Inflammatory macrophage treated with lipopolysaccharide for 4 hours (primary cell): ENCODE results near the gene EIF4EBP2.

ENCODE experiments used
- DNase-seq: peaks from one replicate; pipeline ENCODE4 v3.0.0-alpha.2; 2020

The EIF4EBP2 gene

DNA sequence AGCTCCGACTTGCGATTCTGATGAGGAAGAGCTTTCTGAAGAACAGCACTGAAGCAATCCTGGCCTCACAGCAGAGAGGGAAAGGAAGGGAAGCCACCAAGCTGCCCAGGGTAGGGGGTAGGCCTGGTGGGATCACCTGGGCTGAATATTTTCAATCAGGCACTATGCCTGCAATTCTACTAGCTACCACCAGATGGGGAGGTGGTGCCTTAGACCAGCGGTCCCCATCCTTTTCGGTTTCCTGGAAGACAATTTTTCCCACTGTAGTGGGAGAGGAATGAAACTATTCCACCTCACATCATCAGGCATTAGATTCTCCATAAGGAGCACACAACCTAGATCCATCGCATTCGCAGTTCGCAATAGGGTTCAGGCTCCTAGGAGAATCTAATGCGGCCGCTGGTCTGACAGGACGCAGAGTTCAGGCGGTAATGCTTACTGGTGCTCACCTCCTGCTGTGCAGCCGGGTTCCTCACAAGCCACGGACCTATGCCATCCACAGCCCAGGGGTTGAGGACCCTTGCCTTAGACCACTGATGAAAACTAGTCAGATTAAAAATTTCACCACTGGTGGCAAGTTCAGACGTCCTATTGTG lies 24.3 kb upstream of the EIF4EBP2 start:
- DNase-seq: peak; percentile 26

DNA sequence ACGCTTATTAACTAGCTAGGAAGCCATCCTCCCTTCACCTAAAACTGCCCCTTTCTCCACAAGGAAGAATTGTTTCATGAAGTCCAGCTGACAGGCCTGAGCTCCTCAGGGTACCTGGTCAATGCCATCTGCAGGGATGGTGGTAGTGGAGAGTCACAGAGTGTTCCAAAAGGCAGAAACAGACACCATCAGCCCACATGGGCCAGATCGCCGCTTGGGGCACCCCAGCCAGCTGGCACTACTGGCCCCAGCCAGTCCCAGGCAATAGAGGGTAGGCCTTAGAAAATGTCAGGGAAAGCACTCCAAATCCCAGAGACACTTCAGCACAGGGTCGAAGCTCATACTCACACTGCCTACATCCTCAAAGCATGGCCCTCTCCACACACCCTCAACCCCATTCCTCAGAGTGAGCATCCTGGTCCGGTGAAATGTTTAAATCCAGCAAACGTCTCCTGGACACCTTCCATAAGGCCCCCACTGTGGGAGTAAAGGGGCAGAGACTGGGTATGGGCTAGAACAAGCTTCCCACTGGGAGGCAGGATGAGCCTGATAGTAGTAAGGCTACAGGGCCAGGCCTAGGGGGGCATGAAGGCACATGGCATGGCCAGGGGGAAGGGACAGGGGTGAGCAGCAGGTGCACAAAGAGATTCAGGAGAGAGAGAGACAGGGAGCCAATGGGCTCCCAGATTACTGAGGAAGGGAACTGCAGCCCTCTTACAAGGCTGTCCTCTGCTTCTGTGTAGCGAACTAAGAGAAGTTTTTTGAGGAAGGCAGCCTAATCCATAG lies 23.4 kb upstream of the EIF4EBP2 start:
- no peak for DNase-seq

DNA sequence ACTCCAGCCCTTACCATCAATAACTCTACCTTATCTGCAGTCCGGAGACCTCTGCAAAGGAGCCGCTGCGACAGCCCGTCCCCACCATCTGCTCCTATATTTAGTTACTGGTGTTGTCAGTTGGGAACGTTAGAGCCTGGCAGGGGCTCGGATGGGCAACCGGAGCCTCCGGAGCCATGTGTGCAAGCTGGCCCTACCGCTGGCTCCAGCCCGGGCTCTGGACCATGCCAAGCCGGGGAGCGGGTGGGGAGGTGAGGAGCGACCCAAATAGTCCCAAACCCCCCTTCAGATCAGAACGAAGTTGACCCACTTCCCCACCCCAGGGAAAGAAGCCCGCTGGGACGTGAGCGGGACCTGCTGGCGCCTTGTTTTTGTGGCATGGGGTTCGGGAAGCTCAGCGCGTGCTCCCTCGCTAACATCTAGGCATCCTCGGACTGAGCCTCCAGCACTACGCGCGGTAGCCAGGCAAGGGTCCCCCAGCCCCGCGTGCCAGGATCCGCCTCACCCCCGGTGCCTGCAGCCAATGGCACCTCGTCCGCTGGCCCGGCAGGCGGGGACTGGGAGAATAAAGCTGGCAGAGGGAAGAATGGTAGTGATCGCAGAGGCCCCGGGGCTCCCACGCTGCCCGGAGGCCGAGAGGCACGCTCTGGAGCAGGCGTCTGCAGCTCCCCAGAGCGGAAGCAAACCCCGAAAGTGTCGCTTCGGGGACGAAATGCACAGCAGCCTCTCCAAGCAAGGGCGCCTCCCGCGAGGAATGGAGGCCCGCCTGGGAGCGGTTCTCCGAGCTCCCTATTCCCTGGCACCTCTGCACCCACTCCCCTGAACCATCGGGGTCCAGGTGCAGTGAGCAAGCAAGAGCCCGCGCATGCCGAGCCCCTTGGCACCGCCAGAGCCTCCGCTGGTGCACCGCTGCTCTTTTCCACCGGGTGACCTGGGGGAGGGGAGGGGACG lies 22.2 kb upstream of the EIF4EBP2 start:
- peak; percentile 25 for DNase-seq

DNA sequence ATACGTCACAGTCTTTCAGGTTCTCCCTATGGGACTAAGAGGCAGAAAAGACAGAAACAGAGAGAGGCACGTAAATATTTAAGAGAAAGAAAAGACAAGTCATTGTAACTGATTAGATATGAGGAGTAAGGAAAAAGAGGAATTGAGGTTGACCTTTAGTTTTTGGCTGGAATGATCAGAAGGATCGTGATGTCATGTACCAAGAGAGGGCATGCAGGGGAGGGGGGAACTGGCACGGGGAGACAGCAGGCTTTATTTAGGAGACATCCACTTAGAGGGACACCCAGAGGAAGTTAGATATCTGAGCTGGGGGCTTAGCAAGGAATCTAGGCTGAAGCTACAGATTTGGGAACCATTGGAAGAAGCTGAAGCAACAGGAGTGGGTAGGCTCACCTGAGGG lies 12.3 kb upstream of the EIF4EBP2 start:
- no peak for DNase-seq

GRCh38 chr10:70396140-70396539 lies 7.8 kb upstream of the EIF4EBP2 start:
- DNase-seq: no peak

DNA sequence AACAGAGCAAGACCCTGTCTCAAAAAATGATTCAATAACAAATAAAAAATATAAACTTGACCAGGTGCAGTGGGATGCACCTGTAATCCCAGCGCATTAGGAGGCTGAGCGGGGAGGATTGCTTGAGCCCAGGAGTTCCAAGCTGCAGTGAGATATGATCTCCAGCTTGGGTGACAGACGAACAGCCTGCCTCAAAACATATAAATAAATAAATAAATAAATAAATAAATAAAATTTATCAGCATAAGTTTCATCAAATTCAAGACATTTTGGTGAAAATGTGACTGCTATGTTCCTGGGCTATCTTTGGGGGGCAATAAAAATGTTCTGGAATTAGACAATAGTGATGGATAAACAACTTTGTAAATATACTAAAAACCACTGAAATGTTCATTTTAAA lies 4.8 kb upstream of the EIF4EBP2 start:
- no peak for DNase-seq

- DNase-seq: no peak
Measured at GRCh38 chr10:70403483-70404035, 386 bp upstream of the EIF4EBP2 start.

DNA sequence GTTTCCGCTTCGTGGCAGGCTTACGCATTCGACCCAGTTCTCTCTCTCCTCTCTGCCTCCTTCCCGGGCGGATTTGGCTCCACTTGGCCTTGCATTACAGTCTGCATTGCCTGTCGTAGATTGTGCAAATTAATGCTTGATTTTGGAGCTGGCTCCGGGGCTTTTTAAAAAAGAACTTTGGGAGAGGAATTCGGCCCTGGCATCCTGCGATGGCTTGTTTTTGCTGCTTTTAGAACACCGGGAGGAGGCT lies 767 bp downstream of the EIF4EBP2 start:
- peak; percentile 46 for DNase-seq

- DNase-seq: peak; percentile 89
Measured at GRCh38 chr10:70405037-70405824, 1.3 kb downstream of the EIF4EBP2 start.

GRCh38 chr10:70409772-70410171 lies 5.8 kb downstream of the EIF4EBP2 start:
- DNase-seq: no peak

DNA sequence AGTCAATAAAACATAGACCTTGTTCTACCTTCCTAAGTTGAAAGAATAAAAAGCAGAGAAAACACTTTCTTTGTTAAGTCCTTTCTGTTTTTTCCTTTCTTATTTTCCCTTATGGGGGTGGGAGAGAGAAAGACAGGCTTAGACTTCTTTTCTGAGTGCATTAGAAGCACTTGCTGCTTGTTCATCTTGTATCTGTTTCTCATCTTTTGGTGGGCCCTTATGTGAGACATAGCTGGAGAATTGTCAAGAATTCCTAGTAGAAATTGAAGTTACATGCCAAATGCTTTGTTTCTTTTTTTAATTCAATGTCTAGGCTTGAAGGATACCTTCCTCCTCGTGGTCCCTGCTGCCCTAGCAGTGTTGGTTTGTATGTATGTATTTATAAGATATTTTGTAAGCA lies 6.7 kb downstream of the EIF4EBP2 start:
- no peak for DNase-seq

- DNase-seq: no peak
Measured at GRCh38 chr10:70412356-70412755, 8.4 kb downstream of the EIF4EBP2 start.

DNA sequence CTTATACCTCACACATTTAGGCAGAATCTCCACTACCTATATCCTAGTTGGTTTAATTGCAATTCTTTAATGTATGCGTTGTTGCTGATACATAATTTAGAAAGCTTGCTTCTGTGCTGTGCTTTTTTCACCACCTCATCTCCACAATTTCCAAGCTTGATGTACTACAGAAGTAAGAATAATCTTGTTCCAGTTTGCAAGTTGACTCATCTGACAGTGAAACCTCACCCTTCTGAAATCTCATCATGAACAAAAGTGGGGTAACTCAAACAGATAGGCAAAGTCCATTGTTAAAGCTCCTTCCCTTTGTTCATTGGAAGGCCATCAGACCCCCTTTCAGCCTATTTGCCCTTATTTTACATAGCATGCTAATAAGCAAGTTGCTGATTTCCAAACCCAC lies 13.6 kb downstream of the EIF4EBP2 start:
- no peak for DNase-seq

- no peak for DNase-seq
Measured at GRCh38 chr10:70418229-70418628, 14.3 kb downstream of the EIF4EBP2 start.

DNA sequence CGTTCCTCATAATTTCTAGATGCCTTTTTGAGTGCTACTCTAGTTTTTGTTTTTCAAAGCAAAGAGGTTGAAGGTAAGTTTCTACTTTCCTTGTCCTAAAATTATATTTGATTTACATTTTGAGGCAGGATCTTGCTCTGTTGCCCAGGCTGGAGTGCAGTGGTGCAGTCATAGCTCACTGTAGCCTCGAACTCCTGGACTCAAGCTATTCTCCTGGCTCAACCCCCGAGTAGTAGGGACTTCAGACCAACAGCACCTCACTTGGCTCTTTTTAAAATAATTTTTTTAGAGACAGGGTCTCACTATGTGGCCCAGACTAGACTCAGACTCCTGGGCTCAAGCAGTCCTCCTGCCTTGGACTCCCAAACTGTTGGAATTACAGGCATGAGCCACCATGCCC lies 14.8 kb downstream of the EIF4EBP2 start:
- no peak for DNase-seq

DNA sequence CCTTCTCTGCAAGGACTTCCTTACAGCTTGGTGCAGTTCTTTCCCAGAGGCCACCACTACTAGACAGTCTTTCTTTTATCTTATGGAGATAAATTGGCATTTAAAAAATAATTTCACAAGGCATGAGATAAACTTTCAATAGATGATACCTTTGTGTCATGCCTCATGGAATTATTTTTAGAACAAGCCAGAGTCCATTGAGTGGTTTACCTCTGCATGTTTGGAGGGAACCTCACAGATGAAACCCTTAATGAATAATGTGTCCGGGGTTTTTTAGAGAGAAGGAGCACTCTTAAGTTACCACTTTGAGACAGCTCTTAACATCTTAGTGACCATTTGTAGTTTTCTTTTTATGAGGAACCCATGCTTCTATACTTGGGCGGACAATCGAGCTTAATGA lies 20.4 kb downstream of the EIF4EBP2 start:
- no peak for DNase-seq

DNA sequence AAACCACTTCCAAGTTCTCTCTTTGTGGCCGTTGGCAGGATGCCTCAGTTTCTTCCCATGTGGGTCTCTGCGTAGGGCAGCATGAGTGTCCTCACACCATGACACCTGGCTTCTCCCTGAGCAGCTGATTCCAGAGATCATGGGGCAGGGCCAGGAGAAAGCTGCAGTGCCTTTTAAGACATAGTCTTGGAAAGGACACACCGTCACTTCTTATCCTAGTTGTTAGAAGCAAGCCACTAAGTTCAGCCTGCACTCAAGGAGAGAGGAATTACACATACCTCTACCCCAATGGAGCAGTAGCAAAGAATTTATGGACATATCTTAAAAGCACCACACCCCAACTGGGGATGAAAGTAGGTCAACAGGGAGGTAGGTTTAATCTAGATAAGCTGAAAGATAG lies 21.2 kb downstream of the EIF4EBP2 start:
- no peak for DNase-seq

DNA sequence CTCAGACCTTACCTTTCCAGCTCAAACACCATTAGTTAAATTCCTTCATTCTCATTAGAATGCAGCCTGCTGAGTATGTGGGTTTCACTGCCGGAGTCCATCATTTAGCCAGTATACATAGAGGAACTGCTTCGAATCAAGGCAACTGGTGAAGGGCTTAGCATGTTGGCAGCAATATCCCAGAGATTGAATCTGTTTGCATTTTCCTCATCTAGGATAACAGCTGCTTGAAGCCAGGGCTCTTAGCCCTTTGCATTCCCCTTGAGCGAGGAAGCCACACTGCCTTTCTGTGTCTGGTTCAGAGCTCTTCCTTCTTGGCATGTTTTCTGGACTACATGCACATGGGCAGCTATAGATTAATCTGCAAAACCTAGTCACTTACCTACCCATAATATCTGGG lies 22.9 kb downstream of the EIF4EBP2 start:
- no peak for DNase-seq

- peak; percentile 70 for DNase-seq
Measured at GRCh38 chr10:70430493-70431445, 26.8 kb downstream of the EIF4EBP2 start.

DNA sequence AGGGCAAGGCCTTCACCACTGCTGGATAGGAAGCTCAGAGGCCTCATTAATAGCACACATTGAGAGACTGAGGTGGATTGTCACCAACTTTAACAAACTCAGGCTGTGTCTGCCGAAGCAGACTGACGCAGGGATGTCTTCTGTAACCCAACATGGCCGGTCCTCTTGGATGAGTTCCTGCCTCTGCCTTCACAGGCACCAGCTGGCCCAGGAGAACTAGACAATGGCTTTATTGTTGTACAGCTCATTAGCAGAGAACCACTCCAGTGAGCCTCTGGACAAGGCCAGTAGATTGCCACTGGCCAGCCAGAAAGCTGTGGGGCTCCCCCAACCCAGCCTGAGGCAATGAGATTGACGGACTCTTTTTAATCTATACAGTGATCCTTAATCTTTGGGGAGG lies 28.2 kb downstream of the EIF4EBP2 start:
- DNase-seq: no peak

- no peak for DNase-seq
Measured at GRCh38 chr10:70432561-70433263, 28.8 kb downstream of the EIF4EBP2 start.
